ENCODE results near the gene RPL10A.

RPL10A gene

DNA sequence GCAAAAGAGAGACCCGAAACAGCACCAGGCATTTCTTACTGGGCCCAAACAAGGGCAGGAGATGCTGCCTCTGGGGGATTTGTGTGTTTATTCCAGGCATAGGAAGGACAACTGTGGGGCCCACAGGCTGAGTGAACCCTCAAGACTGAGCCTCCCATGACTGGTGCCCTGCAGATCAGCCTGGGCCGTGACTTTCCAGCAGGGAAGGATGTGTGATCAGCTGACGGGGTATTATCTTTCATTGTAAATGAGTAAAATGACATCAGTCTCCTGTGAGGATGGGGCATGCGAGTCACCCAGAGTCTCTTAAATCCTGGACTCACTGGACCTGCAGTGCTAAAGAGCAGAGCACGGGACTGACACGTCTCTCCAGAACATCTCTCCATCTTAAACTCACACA, 32.6 kb downstream of the RPL10A start:
- DNase-seq (ENCODE audit: extremely low spot score) = no peak
- ChIA-PET CTCF (interaction anchor here (1.3 kb wide), 1 partner anchor 21 kb away, joined by 3 read pairs; no protein-coding TSS in a partner anchor), POLR2A (no interaction called here)
- TF ChIP-seq, protein P1, sequence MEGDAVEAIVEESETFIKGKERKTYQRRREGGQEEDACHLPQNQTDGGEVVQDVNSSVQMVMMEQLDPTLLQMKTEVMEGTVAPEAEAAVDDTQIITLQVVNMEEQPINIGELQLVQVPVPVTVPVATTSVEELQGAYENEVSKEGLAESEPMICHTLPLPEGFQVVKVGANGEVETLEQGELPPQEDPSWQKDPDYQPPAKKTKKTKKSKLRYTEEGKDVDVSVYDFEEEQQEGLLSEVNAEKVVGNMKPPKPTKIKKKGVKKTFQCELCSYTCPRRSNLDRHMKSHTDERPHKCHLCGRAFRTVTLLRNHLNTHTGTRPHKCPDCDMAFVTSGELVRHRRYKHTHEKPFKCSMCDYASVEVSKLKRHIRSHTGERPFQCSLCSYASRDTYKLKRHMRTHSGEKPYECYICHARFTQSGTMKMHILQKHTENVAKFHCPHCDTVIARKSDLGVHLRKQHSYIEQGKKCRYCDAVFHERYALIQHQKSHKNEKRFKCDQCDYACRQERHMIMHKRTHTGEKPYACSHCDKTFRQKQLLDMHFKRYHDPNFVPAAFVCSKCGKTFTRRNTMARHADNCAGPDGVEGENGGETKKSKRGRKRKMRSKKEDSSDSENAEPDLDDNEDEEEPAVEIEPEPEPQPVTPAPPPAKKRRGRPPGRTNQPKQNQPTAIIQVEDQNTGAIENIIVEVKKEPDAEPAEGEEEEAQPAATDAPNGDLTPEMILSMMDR (IDR thresholded peaks at IDR 0.05; ENCODE audit: control extremely low read depth, extremely low read depth, low read depth, missing control alignments) = no peak

DNA sequence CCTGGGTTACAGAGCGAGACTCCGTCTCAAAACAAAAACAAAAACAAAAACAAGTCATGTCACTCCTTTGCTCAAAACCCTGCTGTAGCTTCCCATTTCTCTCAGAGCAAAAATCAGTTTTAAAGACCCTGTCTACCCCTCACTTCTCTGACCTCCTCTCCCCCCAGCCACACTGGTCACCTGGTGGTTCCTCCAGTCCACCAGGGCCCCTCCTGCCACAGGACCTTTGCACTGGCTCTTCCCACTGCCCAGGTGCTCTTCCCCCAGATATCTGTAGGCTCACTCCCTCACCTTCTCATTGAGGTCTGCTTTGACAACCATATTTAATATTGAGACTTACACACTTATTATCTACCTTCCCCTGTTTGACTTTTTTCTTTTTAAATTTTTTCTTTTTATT, 33.6 kb downstream of the RPL10A start:
- TF ChIP-seq, protein P1 (IDR thresholded peaks at IDR 0.05; ENCODE audit: control extremely low read depth, extremely low read depth, low read depth, missing control alignments) = no peak
- no peak for DNase-seq (ENCODE audit: extremely low spot score)
- ChIA-PET POLR2A (no interaction called here), CTCF (interaction anchor here (0.7 to 1.6 kb wide), 2 partner anchors 20 to 1712 kb away, joined by 3 read pairs; no protein-coding TSS in a partner anchor)

DNA sequence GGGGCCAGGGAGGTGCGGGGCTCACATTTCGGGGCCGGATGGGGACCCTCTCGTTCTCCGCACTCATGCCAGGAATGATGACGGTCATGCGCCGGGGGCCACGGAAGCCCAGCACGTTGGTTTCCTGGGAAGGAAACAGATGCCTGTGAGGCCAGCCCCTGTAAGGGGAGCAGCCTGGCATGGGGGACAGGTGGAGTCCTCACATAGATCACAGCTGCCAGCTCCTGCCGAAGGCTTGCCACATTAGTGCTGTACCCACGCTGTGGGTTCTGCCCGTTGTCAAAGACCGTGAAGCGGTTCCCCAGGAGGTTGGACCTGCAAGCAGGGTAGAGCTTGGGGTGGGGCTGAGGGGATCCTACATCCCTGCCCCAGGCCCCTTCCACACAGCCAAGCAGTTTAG, 35.3 kb downstream of the RPL10A start:
- POLR2A ChIA-PET = no interaction called here
- no peak for DNase-seq (ENCODE audit: extremely low spot score)
- TF ChIP-seq, protein P1 (IDR thresholded peaks at IDR 0.05; ENCODE audit: control extremely low read depth, extremely low read depth, low read depth, missing control alignments) = no peak
- CTCF ChIA-PET = interaction anchor here (1.5 to 2.8 kb wide), 2 partner anchors 27 to 233 kb away, joined by 3 to 9 read pairs; partner anchors contain the start of gene ARMC12

DNA sequence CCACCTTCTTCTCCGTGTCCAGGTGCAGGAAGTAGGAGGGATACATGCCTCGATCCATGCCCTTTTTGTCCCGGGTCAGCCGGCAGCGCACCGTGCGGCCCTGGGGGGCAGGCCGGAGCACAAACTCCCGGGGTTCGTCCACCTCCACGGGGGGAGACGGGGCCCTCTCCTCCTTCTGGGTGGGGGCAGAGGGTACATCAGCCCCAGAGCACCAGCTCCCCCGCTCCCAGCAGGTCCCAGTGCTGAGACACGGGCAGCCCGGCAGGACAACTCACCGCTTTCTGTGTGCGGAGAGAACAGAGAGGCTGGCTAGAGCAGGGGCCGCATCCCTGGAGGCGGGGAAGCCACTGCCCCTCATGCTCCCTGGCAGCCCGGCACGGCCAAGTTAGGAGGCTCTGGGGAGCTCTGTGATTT, 37.8 kb downstream of the RPL10A start:
- TF ChIP-seq, protein P1 (IDR thresholded peaks at IDR 0.05; ENCODE audit: control extremely low read depth, extremely low read depth, low read depth, missing control alignments) = no peak
- ChIA-PET CTCF (interaction anchor here (1.2 to 2.8 kb wide), 3 partner anchors 10 to 231 kb away, joined by 4 to 9 read pairs (median 4); partner anchors contain the start of gene ARMC12), POLR2A (no interaction called here)
- no peak for DNase-seq (ENCODE audit: extremely low spot score)

DNA sequence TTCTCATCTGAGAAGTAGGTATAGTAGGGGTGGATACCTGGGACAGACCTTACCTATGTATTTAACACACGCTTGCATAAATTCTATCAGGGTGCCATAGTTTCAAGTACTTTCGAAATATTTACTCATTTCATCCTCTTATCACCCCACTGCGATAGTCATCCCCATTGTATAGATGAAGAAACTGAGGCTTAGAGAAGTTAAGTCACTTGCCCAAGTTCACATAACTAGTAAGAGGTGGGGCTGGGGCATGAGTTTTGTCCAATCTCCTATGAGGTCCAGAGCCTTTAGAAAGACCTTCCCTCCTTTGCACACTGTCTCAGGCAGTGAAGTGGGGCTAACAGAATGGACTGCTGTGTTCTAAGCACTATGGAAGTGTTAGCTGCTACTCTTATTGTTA, 38.3 kb downstream of the RPL10A start:
- DNase-seq (ENCODE audit: extremely low spot score) = no peak
- ChIA-PET POLR2A (no interaction called here), CTCF (interaction anchor here (1.2 to 2.7 kb wide), 2 partner anchors 17 to 23 kb away, joined by 4 to 13 read pairs; no protein-coding TSS in a partner anchor)
- TF ChIP-seq, protein P1 (IDR thresholded peaks at IDR 0.05; ENCODE audit: control extremely low read depth, extremely low read depth, low read depth, missing control alignments) = no peak

DNA sequence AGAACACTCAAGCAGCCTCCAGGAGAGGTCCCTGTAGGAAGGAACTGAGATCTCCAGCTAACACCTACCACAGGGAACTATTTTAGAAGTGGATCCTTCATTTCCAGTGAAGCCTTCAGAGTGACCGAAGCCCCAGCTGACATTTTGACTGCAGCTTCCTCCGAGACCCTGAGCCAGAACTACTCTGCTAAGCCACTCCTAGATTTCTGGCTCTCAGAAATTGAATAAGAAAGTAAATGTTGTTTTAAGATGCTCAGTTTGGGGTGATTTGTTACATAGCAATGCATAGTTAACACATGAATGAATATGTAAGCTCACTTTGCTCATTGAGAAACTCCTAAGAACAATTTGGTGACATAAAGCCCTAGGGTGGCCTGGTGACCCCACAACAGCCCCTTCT, 39.0 kb downstream of the RPL10A start:
- CTCF ChIA-PET = interaction anchor here (1.0 to 2.7 kb wide), 2 partner anchors 16 to 229 kb away, joined by 3 to 13 read pairs; no protein-coding TSS in a partner anchor

More for the DNA sequence above, 39.0 kb downstream of the RPL10A start:
- TF ChIP-seq, protein P1 (IDR thresholded peaks at IDR 0.05; ENCODE audit: control extremely low read depth, extremely low read depth, low read depth, missing control alignments) = no peak
- POLR2A ChIA-PET = interaction anchor here (0.7 kb wide), 1 partner anchor 520 kb away, joined by 3 read pairs; the partner anchor contains the start of gene MAPK14
- no peak for DNase-seq (ENCODE audit: extremely low spot score)

Measured in GM10248 (cell line).